ENCODE measurements around the gene FOXL2NB.
"Not testable (repeated sequence)": the region's sequence is repeated elsewhere in the genome, so short reads cannot be mapped to it uniquely, and the experiment has no call there.

DNA sequence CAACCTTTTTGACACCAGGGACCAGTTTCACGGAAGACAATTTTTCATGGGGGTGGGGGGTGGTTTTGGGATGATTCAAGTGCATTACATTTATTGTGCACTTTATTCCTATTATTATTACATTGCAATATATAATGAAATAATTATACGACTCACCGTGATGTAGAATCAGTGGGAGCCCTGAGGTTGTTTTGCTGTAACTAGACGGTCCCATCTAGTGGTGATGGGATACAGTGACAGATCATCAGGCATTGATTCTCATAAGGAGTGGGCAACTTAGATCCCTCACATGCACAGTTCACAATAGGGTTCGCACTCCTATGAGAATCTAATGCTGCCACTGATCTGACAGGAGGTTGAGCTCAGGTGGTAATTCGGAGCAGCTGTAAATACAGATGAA lies 24.6 kb upstream of the FOXL2NB start:
- TF ChIP-seq CTCF (conservative IDR thresholded peaks at IDR 0.05); ZFX (IDR thresholded peaks at IDR 0.05): not testable (repeated sequence)

Measured in C4-2B (cell line).